ENCODE data around the gene SPPL3.

GRCh38 chr12:120938496-120938895 lies 34.3 kb upstream of the SPPL3 start:
- TF ChIP-seq EZH2 (IDR thresholded peaks at IDR 0.05; ENCODE audit: low read length, unreplicated experiment): no peak
- TF ChIP-seq CTCF (conservative IDR thresholded peaks at IDR 0.05; ENCODE audit: low read depth, low read length): no peak
- TF ChIP-seq EZH2phosphoT487 (IDR thresholded peaks at IDR 0.05; ENCODE audit: borderline replicate concordance, low read length): no peak

All from PC-3 (cell line).